ENCODE measurements around the gene TEX44. TPM values are rescaled to one million over a fixed set of nuclear protein-coding genes. Genes with fewer than 3 reads are reported as not detected.

Gene TEX44
- total RNA-seq (2022; extraction: Qiagen RNA extraction): not detected in 5 replicates

GRCh38 chr2:231592636-231593145 lies at the start of gene TEX44:
Gene TEX44, plus strand, starts transcription at chr2:231592864. Its CDS starts 88 bp downstream, at chr2:231592952.

Other genes starting within 250 kb of the TEX44 start
- gene B3GNT7, start 197.2 kb upstream of the TEX44 start, total RNA-seq (2022; extraction: Qiagen RNA extraction): 1.8 to 2.4 TPM (median 2.2 TPM) in 5 replicates
- 677 to 741 TPM (median 729 TPM) in 5 replicates for gene NCL, start 128.4 kb upstream of the TEX44 start, total RNA-seq (2022; extraction: Qiagen RNA extraction)
- gene NMUR1, start 62.4 kb upstream of the TEX44 start, total RNA-seq (2022; extraction: Qiagen RNA extraction): not detected in 5 replicates
- gene PTMA, start 115.7 kb downstream of the TEX44 start, total RNA-seq (2022; extraction: Qiagen RNA extraction): 1,406 to 1,718 TPM (median 1,482 TPM) in 5 replicates
- 19.0 to 23.4 TPM (median 22.0 TPM) in 5 replicates for gene PDE6D, start 188.4 kb downstream of the TEX44 start, total RNA-seq (2022; extraction: Qiagen RNA extraction)
- gene COPS7B, start 193.6 kb downstream of the TEX44 start, total RNA-seq (2022; extraction: Qiagen RNA extraction): 34.9 to 42.8 TPM (median 40.5 TPM) in 5 replicates